NCI-H2107 treated with DMSO at 0.1 percent for 48 hours (cell line): ENCODE measurements around the gene SLAMF8.

Source experiments
- DNase-seq: peaks from one replicate; lab custom pipeline; 2025; ENCODE audit not compliant: unreplicated experiment; lab: John Stamatoyannopoulos, UW

SLAMF8 gene

GRCh38 chr1:159817276-159818041 is 9.2 kb upstream of the SLAMF8 start:
- DNase-seq = peak; percentile 89

- peak; percentile 68 for DNase-seq
Observed at GRCh38 chr1:159821171-159821867, 5.4 kb upstream of the SLAMF8 start.

DNA sequence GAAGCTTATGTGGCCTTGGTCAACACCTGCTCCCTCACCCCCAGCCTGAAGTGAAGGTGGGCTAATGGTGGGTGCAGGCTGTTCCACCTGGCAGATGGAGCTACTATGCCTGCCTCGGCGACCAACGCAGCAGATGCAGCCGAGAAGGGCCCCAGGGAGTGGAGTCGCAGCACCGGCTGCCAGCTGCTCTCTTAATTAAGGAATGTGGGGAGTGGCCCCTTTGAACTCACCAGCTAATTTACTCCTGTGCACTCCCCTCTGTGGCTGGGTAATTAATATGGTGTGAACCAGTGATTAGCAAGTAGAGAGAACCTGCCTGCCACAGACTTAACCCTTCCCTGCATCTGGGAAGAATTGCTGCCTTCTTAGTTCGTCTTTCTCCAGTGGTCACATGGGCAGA is 3.3 kb upstream of the SLAMF8 start:
- DNase-seq = peak; percentile 96

DNA sequence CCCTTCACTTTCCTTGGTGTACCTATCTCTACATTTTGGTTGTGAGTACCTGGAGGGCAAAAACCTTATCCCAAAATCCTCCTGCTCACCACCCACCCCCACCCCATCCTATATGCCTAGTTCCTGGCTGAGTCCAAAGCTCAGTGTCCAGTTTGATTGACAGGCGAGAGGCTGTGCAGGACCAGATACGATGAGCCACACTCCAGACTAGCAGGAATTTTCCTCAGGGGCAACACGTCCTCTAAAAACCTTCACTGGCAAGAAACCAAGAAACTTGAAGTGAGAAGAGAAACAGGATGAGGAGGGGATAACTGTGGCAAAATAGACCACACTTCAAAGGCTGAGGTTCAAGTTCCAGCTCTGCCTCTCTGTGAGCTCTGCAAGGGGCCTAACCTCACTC is 1.1 kb upstream of the SLAMF8 start:
- no peak for DNase-seq

DNA sequence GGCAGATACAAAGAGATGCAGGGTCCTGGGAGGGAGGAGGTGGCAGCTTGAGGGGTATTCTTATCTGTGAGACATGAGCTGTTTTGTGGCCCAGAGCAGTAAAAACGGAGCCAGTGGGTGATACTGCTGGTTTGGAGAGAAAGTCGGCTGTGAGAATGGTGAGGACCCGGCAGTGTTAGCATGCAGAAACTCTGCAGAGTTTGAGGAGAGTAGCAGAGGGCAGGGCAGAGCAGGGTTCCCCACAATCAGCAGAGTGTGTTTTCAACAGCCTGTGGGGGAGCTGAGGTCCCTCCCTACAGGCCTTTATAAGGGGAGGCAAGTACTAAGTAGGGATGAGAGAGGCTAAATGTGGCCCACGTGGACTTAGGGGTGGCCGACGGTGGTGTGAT is 423 bp downstream of the SLAMF8 start:
- DNase-seq = no peak

- no peak for DNase-seq
Observed at GRCh38 chr1:159827549-159827948, 876 bp downstream of the SLAMF8 start.

DNA sequence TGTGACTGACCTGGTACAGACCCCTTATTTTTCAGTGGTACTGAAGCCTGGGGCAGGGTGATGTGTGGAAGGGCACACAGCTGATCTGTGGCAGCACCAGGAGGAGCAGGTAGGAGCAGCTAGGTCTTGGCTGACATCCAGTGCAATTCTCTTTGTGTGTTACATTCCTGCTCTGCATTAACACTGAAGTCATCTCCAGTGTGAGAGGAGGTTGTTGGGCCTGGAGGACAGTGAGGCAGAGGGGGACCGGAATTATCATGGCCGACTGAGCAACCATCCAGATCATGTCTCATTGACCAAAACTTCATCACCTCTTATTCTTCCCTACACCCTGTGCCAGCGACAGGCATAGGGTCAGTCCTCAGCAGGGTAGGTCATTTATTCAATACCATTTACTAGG is 1.5 kb downstream of the SLAMF8 start:
- peak; percentile 78 for DNase-seq

DNA sequence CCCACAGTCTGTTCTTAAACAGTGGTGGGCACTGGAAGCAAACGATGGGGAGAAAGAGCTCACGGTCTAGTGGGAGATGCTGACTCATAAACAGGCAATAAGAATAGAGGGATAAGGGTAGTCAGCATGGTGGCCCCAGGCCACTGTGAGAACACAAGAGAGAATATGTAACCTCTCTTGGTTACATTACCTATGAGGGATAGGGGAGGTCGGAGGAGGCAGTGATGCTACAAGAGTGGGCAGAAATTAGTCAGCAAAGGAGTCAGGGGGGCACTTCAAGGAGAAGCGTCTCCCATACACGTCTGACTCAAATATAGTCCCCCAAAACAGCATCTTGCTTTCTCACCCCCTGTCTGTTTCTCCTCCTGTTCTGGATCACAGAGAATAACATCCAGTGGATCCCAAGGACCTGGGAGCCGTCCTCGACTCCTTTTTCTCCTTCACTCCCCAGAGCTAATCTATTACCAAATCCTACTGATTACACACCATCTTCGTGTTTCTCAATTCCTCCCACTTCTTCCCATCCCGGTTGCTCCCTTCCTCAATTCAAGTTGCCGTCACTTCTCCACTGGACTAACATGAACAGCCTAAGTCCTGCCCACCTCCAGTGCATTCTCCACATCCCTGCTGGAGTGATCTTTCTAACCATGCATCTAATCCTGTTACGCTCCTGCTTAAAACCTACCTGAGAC is 2.1 kb downstream of the SLAMF8 start:
- DNase-seq = no peak

DNA sequence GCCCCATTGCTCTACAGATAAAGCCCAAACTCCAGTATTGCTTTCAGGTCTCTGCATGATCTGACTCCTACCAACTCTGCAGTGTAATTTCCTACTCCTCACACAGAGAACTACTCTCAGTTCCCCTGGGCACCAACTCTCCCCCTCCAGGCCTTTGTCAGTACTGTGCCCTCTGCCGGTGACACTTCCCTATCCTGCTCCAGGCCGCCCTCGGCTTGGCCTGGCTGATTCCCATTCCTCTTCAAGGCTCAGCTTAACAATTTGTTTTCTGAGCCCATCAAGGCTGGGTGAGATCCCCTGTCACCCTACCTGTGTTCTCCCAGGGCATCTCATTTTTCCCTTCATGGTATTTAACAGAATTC is 2.6 kb downstream of the SLAMF8 start:
- DNase-seq = peak; percentile 92

GRCh38 chr1:159829822-159830465 is 3.3 kb downstream of the SLAMF8 start:
- DNase-seq = no peak

DNA sequence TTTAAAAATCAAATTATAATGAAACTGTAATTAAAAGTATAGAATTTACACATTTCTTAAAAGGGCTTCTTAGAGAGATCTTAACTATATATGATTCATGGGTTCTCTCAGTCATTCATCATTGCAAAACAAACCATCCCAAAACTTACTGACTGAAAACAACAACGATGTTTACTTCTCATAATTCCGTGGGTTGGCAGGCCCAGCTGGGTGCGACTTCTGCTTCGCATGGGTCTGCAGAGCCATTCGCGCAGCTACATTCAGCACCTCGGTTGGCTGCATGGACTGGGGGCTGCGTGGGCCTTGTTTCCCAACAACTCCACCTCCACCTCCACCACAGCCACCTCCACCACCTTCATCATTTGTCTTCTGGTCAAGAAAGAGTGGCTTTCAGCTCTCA is 4.0 kb downstream of the SLAMF8 start:
- DNase-seq = no peak

DNA sequence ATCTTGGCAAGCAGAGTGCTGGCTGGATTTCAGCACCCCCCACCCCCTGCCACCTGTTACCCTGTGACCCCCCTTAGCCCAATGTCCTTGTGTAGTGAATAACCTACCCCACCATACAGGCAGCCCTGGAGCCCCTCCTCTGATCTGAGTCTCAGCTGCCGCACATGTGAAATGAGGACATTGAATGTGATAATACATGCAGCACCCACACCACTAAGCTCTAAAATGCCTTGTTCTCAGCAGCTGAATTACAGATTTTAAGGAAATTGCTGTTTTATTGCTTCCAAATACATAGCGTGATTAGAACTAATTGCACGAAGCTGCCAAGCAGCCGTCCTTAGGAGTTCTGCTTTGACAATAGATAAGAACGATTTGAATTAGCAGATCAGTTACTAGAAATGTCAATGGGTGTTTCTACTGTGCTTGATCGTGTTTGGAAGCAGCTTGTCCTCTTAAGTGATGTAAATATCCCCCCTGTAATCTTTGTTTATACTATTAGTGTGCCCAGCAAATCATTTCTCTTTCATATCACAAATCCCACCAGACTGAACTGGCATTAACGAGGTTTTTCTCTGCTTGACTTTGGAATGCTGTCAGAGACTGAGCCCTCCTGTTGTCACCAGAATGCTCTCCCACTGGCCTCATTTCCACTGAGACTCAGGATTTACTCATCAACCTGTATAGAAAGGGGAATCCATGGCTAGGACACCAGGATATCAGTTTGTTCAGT is 4.9 kb downstream of the SLAMF8 start:
- DNase-seq = peak; percentile 44

GRCh38 chr1:159832309-159832708 is 5.6 kb downstream of the SLAMF8 start:
- no peak for DNase-seq

DNA sequence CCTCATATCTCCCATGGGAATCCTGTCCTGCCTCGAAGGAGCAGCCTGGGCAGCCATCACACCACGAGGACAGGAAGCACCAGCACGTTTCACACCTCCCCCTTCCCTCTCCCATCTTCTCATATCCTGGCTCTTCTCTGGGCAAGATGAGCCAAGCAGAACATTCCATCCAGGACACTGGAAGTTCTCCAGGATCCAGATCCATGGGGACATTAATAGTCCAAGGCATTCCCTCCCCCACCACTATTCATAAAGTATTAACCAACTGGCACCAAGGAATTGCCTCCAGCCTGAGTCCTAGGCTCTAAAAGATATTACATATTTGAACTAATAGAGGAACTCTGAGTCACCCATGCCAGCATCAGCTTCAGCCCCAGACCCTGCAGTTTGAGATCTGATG is 8.7 kb downstream of the SLAMF8 start:
- no peak for DNase-seq

GRCh38 chr1:159835862-159836525 is 9.3 kb downstream of the SLAMF8 start:
- DNase-seq = no peak

DNA sequence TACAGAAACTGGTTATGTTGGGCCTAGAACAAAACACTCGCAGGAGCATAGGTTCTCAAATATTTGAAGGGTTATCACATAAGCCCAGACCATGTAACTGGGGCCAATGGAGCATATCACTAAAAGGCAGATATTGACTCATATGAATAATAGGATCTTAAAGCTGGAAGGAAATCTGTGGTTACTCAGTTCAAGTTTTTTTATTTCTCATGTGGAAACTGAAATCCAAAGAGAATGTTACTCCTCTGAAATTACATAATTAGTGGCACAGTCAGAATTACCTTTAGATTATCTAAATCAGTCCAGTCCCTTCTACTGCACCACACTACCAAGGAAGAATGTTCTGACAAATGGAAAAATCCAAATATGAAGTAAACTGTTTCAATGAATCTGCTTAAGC is 12.0 kb downstream of the SLAMF8 start:
- no peak for DNase-seq

DNA sequence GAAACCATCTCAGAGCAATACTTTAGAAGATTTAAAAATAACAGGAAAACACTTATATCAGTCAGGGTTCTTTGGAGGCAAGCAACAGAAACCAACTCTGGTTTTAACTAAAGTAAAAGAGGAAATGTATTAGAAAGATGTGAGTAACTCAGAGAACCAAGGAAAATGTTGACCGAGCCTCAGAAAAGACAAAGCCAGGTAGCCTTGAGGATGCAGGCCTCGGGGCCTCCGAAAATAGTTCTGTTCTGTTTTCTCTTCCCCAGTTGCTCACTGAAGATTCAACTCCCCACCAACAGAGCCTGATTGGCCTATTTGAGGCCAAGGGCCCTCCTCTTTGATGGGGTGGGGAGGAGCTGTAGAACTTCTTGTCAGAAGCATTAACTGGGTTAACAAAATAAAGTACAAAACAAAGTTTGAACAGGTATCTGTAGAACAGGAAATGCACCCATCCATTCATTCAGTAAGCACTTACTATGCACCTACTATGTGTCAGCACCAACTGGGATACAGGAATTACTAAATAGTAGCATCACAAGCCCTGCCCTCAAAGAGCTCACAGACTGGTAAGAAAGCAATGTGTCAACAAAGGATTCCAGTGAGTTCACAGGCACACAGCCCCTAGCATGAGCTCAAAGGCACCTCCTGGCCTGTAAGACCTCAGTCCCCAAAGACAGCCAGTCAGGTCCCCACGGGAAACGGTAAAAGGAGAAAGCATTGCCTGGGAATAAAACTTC is 12.6 kb downstream of the SLAMF8 start:
- DNase-seq = no peak

DNA sequence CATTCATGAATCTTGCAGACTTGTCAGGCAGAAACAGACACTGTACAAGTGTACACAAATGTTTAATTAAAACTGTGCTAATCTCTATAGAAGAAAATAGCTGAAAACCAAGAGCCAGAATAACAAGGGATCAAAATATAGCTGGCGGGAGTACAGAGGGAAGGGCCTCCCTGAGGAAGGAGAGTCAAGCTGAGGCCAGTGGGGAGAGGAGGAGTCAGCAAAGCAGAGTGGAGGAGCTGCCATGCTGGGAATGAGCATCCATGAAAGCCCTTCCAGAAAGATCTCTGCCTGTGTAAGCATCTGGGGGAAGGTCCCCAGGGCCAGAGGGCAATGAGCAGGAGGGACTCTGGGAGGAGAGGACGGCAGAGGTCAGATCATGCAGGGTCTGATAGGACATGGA is 15.1 kb downstream of the SLAMF8 start:
- no peak for DNase-seq

- no peak for DNase-seq
Observed at GRCh38 chr1:159843459-159843858, 16.8 kb downstream of the SLAMF8 start.
